Panc1 (cell line): ENCODE data around the gene ALDH5A1. TPM values are rescaled to one million over a fixed set of nuclear protein-coding genes. Genes with fewer than 3 reads are reported as not detected.

ENCODE experiments used
- ATAC-seq: fragments of 200-7000 bp; cut with Tn5 transposase; 2 replicates; pipeline ENCODE4 v1.9.1; 2020; ENCODE audit warnings: mild to moderate bottlenecking, moderate library complexity
- BruUV-seq: library from RNA; stranded (reverse); fragments of 400-500 nt; replicated peaks from 2 replicates; lab custom pipeline; 2021; lab: Mats Ljungman, UMichigan
- CTCF ChIA-PET: fragments of 300-600 bp; sonication (Branson Sonifier 250); formaldehyde crosslinking; loops from one replicate; lab custom pipeline; 2022; ENCODE audit warnings: antibody characterized with exemption; lab: Charles Lee
- POLR2A ChIA-PET: fragments of 300-600 bp; sonication (Branson Sonifier 250); formaldehyde crosslinking; loops from one replicate; lab custom pipeline; 2022; ENCODE audit warnings: antibody characterized with exemption; lab: Charles Lee
- DNase-seq: peaks from one replicate; pipeline ENCODE4 v3.0.0-alpha.2; 2010; ENCODE audit warnings: low read depth, low spot score
- H3K27ac ChIP-seq: 2 replicates; pipeline ENCODE4 v1.5.1; 2011; ENCODE audit warnings: mild to moderate bottlenecking, low read length, inconsistent platforms
- H3K27me3 ChIP-seq: fragments of 200-500 bp; sonication (Bioruptor generic); 2 replicates; pipeline ENCODE4 v1.6.0; 2014; ENCODE audit warnings: low read length, inconsistent platforms; ENCODE audit not compliant: control insufficient read depth, insufficient read depth
- H3K36me3 ChIP-seq: fragments of 200-500 bp; sonication (Bioruptor generic); 2 replicates; pipeline ENCODE4 v1.5.1; 2014; ENCODE audit warnings: inconsistent platforms, mild to moderate bottlenecking, low read length, moderate library complexity; ENCODE audit not compliant: control insufficient read depth, insufficient read depth
- H3K4me1 ChIP-seq: 2 replicates; pipeline ENCODE4 v1.5.1; 2011; ENCODE audit warnings: inconsistent platforms, mild to moderate bottlenecking, low read length, moderate library complexity; ENCODE audit not compliant: control insufficient read depth, insufficient read depth
- H3K4me3 ChIP-seq, 2 experiments: 2 replicates each; pipeline ENCODE4 v1.5.1; 2011 to 2012; ENCODE audit warnings: low read depth in 2 of 2, low read length in 2 of 2, mild to moderate bottlenecking in 2 of 2, inconsistent platforms in 1 of 2, moderate library complexity in 1 of 2
- H3K9me3 ChIP-seq: fragments of 200-500 bp; sonication (Bioruptor generic); 2 replicates; pipeline ENCODE4 v1.5.1; 2014; ENCODE audit warnings: low read depth, mild to moderate bottlenecking, inconsistent platforms, low read length, moderate library complexity; ENCODE audit not compliant: control insufficient read depth, insufficient read depth
- CTCF ChIP-seq: fragments of 450-650 bp; IDR thresholded peaks from 2 replicates; pipeline ENCODE4 v1.5.1; 2017; ENCODE audit warnings: mild to moderate bottlenecking
- POLR2AphosphoS5 ChIP-seq: IDR thresholded peaks from 2 replicates; pipeline ENCODE4 v1.6.1; 2012; ENCODE audit warnings: mild to moderate bottlenecking, low read depth, low read length, moderate library complexity
- REST ChIP-seq, 2 experiments: IDR thresholded peaks; 2 replicates each; pipeline ENCODE4 v1.6.1; 2011 to 2012; ENCODE audit warnings: low read depth in 2 of 2, control low read depth in 1 of 2, low read length in 1 of 2, mild to moderate bottlenecking in 1 of 2, moderate library complexity in 1 of 2; ENCODE audit not compliant: insufficient read depth in 1 of 2
- SIN3A ChIP-seq: IDR thresholded peaks from 2 replicates; pipeline ENCODE4 v1.6.1; 2012; ENCODE audit warnings: low read depth, mild to moderate bottlenecking, low read length, moderate library complexity, borderline replicate concordance; ENCODE audit not compliant: insufficient read depth
- TCF7L2 ChIP-seq: IDR thresholded peaks from 2 replicates; pipeline ENCODE4 v1.6.1; 2011; ENCODE audit warnings: mild to moderate bottlenecking, low read depth, low read length, inconsistent platforms
- in situ Hi-C: cut with HindIII; loops from 2 replicates; pipeline ENCODE4 v1.10.0; 2016; ENCODE audit warnings: low sequenced_read_pairs, low pct_unique_long_range_greater_than_20kb
- intact Hi-C: fragments of 100-400 bp; cut with micrococcal nuclease; formaldehyde crosslinking; loops from one replicate; pipeline ENCODE4 v1.10.0; 2022; ENCODE audit not compliant: unreplicated experiment
- total RNA-seq: library from RNA; stranded (reverse); gene quantifications from one replicate; pipeline ENCODE4 v1.2.1, GENCODE V29; 2021; ENCODE audit not compliant: unreplicated experiment

The ALDH5A1 gene
- total RNA-seq, 1 experiment from 2014 or later, result 4.2 TPM

GRCh38 chr6:24549158-24549557, 54.4 kb downstream of the ALDH5A1 start:
- Histone ChIP-seq H3K9me3 (no peaks in the 10 kb centered on the region), H3K27ac (no peak overlapping the region), H3K36me3 (no peaks in the 10 kb centered on the region), H3K27me3 (no peaks in the 10 kb centered on the region), H3K4me1 (no peaks in the 10 kb centered on the region), H3K4me3 (no peak overlapping the region)
- TF ChIP-seq TCF7L2, result no peak
- no peak for TF ChIP-seq POLR2AphosphoS5
- TF ChIP-seq CTCF, result no peak
- TF ChIP-seq REST (IDR thresholded peaks at IDR 0.05; ENCODE audit: insufficient read depth in 1 of 2, low read depth in 2 of 2, low read length in 1 of 2), result no peak
- TF ChIP-seq SIN3A, result no peak
- POLR2A ChIA-PET, result no interaction called here
- CTCF ChIA-PET, result no interaction called here
- in situ Hi-C loops, result no loop called here
- no TSS peak for BruUV-seq
- intact Hi-C loops, result no loop called here
- ATAC-seq (no peak), DNase-seq (no peak)

GRCh38 chr6:24549674-24550353, 55.0 kb downstream of the ALDH5A1 start:
- no peaks in the 10 kb centered on the region for H3K27me3 ChIP-seq
- no peak overlapping the region for H3K27ac ChIP-seq
- no peaks in the 10 kb centered on the region for H3K36me3 ChIP-seq
- DNase-seq, result no peak
- BruUV-seq, result no TSS peak
- intact Hi-C loops, result no loop called here
- in situ Hi-C loops, result no loop called here
- no peak overlapping the region for H3K4me3 ChIP-seq
- H3K4me1 ChIP-seq, result no peaks in the 10 kb centered on the region
- ChIA-PET CTCF (no interaction called here), POLR2A (no interaction called here)
- H3K9me3 ChIP-seq, result no peaks in the 10 kb centered on the region
- no peak for ATAC-seq
- no peak for TF ChIP-seq TCF7L2
- TF ChIP-seq REST (IDR thresholded peaks at IDR 0.05; ENCODE audit: insufficient read depth in 1 of 2, low read depth in 2 of 2, low read length in 1 of 2), result no peak
- TF ChIP-seq CTCF, result no peak
- TF ChIP-seq SIN3A, result no peak
- TF ChIP-seq POLR2AphosphoS5, result no peak
